WI38 (cell line): Measurements from ENCODE around the gene C22orf31.

Experiments
- H3K4me3 ChIP-seq: 2 replicates; pipeline ENCODE4 v1.5.1; 2011; ENCODE audit warnings: low read depth, mild to moderate bottlenecking, control low read depth, low read length
- CTCF ChIP-seq: IDR thresholded peaks from 2 replicates; pipeline ENCODE4 v1.5.1; 2012; ENCODE audit warnings: low read depth, mild to moderate bottlenecking, control low read depth, low read length

The C22orf31 gene

GRCh38 chr22:29065468-29066190 is 4.0 kb upstream of the C22orf31 start:
- H3K4me3 ChIP-seq, result no peak overlapping the region
- no peak for TF ChIP-seq CTCF

GRCh38 chr22:29062286-29062821 is 723 bp upstream of the C22orf31 start:
- no peak for TF ChIP-seq CTCF
- H3K4me3 ChIP-seq, result no peak overlapping the region

- no peak overlapping the region for H3K4me3 ChIP-seq
- no peak for TF ChIP-seq CTCF
Measured at GRCh38 chr22:29060931-29061330, 700 bp downstream of the C22orf31 start.

GRCh38 chr22:29060251-29060869 is 1.3 kb downstream of the C22orf31 start:
- H3K4me3 ChIP-seq, result no peak overlapping the region
- TF ChIP-seq CTCF, result no peak

GRCh38 chr22:29056472-29056871 is 5.2 kb downstream of the C22orf31 start:
- no peak overlapping the region for H3K4me3 ChIP-seq
- no peak for TF ChIP-seq CTCF

- no peak for TF ChIP-seq CTCF
- no peak overlapping the region for H3K4me3 ChIP-seq
Measured at GRCh38 chr22:29055192-29055830, 6.3 kb downstream of the C22orf31 start.
